Testis (tissue), 3 donors: ENCODE measurements around the gene MVD. TPM values are rescaled to one million over a fixed set of nuclear protein-coding genes. Genes with fewer than 3 reads are reported as not detected.

Experiments
- DNase-seq: peaks from one replicate; pipeline ENCODE4 v3.0.0-alpha.2; 2019
- H3K27ac ChIP-seq, 2 donors: fragments of 200-600 bp; sonication (generic); one replicate each; pipeline ENCODE4 v1.5.1; 2019
- H3K27me3 ChIP-seq: fragments of 200-600 bp; sonication (generic); one replicate; pipeline ENCODE4 v1.5.1; 2019
- H3K36me3 ChIP-seq: fragments of 200-600 bp; sonication (generic); one replicate; pipeline ENCODE4 v1.5.1; 2017; ENCODE audit warnings: low read depth; ENCODE audit errors: missing control alignments
- H3K4me1 ChIP-seq: fragments of 200-600 bp; sonication (generic); one replicate; pipeline ENCODE4 v1.5.1; 2019
- H3K4me3 ChIP-seq, 2 donors: fragments of 200-600 bp; sonication (generic); one replicate each; pipeline ENCODE4 v1.5.1; 2017 to 2019
- H3K9me3 ChIP-seq: fragments of 200-600 bp; sonication (generic); one replicate; pipeline ENCODE4 v1.5.1; 2017
- POLR2A ChIP-seq: fragments of 450-650 bp; IDR thresholded peaks from one replicate; pipeline ENCODE4 v1.6.1; 2017; ENCODE audit warnings: antibody characterized with exemption, mild to moderate bottlenecking, moderate library complexity
- WGBS, 2 donors: methylation state at CpG; one replicate each; pipeline ENCODE4 v1.1.5; 2018; 5-methylcytosine and 5-hydroxymethylcytosine counted together
- intact Hi-C: fragments of 100-400 bp; cut with DNase I; formaldehyde crosslinking; loops from one replicate; pipeline ENCODE4 v1.15.1; 2023; ENCODE audit warnings: low total_unique reads
- polyA plus RNA-seq: library from polyadenylated mRNA; stranded (reverse); fragments of 350-450 nt; fragmentation: Illumina TruSeq; extraction: RNeasy Lipid Tissue Mini Kit (QIAGEN cat#74804); gene quantifications from one replicate; pipeline ENCODE4 v1.2.3, GENCODE V29; 2014; ENCODE audit warnings: low read depth, low replicate concordance; ENCODE audit not compliant: insufficient read depth
- total RNA-seq, 2 donors: library from RNA; depleted of rRNA; stranded (reverse); fragments of >200 nt; gene quantifications; one replicate each; pipeline ENCODE4 v1.2.3, GENCODE V29; 2016
- TF ChIP-seq, protein P1 (sequence below), 3 experiments: fragments of 450-650 bp in 2 of 3; fragments of 200-600 bp in 1 of 3; sonication (generic) in 1 of 3; IDR thresholded peaks; one replicate each; pipeline ENCODE4 v1.5.1; 2016 to 2019; ENCODE audit warnings: antibody characterized with exemption in 3 of 3, mild to moderate bottlenecking in 2 of 3, moderate library complexity in 1 of 3

Gene MVD
- total and polyA plus RNA-seq, 3 donors from 2014 or later = 46.6 to 100 (median 56.1) TPM

DNA sequence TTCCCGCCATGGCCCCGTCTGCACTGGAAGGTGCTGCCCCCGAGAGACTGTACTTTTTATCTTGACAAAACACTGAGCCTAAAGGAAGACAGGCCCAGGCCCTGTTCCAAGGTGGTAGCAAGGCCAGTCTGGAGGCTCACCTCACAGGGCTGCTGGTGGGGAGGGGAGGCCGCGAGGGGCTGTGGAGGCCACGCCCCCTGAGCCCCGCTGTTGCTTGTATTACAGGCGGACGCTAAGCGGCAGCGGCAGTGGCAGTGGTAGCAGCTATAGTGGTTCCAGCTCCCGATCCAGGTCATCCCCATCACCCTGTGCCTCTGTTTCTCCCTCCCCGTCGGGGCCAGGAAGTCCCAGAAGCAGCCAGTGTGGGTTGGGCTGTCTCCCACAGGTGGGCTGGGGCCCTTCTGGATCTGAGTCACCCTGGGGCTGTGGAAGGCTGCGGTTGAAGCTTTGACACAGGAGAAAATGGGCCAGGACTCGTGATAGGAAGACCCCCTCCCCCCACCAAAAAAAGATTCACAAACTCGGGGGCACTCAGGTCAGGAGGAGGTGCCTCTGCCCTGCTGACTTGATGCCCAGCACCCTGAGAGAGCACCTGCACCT is 37.8 kb downstream of the MVD start:
- intact Hi-C loops = no loop called here
- WGBS, 2 donors = 87 to 90% methylated on average over 15 to 16 of the region's 17 CpGs

GRCh38 chr16:88624481-88624880 is 38.4 kb downstream of the MVD start:
- Histone ChIP-seq H3K9me3 (no peaks in the 10 kb centered on the region), H3K36me3 (no peaks in the 10 kb centered on the region), H3K4me3 (no peak overlapping the region), H3K27me3 (no peaks in the 10 kb centered on the region), H3K27ac (no peak overlapping the region), H3K4me1 (no peaks in the 10 kb centered on the region)
- TF ChIP-seq, protein P1, sequence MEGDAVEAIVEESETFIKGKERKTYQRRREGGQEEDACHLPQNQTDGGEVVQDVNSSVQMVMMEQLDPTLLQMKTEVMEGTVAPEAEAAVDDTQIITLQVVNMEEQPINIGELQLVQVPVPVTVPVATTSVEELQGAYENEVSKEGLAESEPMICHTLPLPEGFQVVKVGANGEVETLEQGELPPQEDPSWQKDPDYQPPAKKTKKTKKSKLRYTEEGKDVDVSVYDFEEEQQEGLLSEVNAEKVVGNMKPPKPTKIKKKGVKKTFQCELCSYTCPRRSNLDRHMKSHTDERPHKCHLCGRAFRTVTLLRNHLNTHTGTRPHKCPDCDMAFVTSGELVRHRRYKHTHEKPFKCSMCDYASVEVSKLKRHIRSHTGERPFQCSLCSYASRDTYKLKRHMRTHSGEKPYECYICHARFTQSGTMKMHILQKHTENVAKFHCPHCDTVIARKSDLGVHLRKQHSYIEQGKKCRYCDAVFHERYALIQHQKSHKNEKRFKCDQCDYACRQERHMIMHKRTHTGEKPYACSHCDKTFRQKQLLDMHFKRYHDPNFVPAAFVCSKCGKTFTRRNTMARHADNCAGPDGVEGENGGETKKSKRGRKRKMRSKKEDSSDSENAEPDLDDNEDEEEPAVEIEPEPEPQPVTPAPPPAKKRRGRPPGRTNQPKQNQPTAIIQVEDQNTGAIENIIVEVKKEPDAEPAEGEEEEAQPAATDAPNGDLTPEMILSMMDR (IDR thresholded peaks at IDR 0.05) = no peak
- no peak for TF ChIP-seq POLR2A
- DNase-seq = no peak
- WGBS, 2 donors = 92 to 97% methylated on average over 9 to 17 of the region's 18 CpGs
- intact Hi-C loops = no loop called here

More for the DNA sequence above, 37.8 kb downstream of the MVD start:
- Histone ChIP-seq H3K4me1 (no peaks in the 10 kb centered on the region), H3K9me3 (no peaks in the 10 kb centered on the region), H3K36me3 (no peaks in the 10 kb centered on the region), H3K4me3 (no peak overlapping the region), H3K27me3 (no peaks in the 10 kb centered on the region), H3K27ac (no peak overlapping the region)
- no peak for DNase-seq
- TF ChIP-seq POLR2A = no peak
- TF ChIP-seq, protein P1 (IDR thresholded peaks at IDR 0.05) = no peak

- TF ChIP-seq POLR2A = no peak
- TF ChIP-seq, protein P1 (IDR thresholded peaks at IDR 0.05) = no peak
- no peaks in the 10 kb centered on the region for H3K9me3 ChIP-seq
- no peaks in the 10 kb centered on the region for H3K36me3 ChIP-seq
- 96 to 98% methylated on average over 12 to 13 of the region's 13 CpGs for WGBS, 2 donors
- no peak for DNase-seq
- H3K27ac ChIP-seq = no peak overlapping the region
- no peaks in the 10 kb centered on the region for H3K27me3 ChIP-seq
- H3K4me3 ChIP-seq = no peak overlapping the region
- intact Hi-C loops = no loop called here
- H3K4me1 ChIP-seq = no peaks in the 10 kb centered on the region
Observed at GRCh38 chr16:88623858-88624257, 39.0 kb downstream of the MVD start.

DNA sequence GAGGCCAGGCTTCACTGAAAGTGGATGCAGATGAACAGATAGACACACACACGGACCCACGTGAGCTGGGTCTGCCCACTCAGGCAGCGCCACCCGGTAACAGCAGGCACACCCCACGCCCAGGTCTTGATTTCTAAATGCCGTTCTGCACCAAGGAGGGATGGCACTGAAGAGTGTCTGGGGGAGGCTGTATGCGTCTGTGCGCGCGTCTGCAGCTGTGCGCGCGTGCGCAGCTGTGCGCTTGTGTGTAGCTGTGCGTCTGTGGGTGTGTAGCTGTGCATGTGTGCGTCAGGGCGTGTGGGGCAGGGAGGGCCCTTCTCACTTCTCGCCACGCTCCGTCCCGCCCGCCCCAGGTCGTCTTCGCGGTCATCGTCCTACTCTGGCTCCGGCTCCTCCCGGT is 40.0 kb downstream of the MVD start:
- no peaks in the 10 kb centered on the region for H3K9me3 ChIP-seq
- 95 to 97% methylated on average over 20 to 29 of the region's 29 CpGs for WGBS, 2 donors
- intact Hi-C loops = no loop called here
- H3K4me3 ChIP-seq = no peak overlapping the region
- TF ChIP-seq, protein P1 (IDR thresholded peaks at IDR 0.05) = no peak
- TF ChIP-seq POLR2A = no peak
- DNase-seq = no peak
- H3K4me1 ChIP-seq = no peaks in the 10 kb centered on the region
- no peak overlapping the region for H3K27ac ChIP-seq
- H3K36me3 ChIP-seq = no peaks in the 10 kb centered on the region
- H3K27me3 ChIP-seq = no peaks in the 10 kb centered on the region

GRCh38 chr16:88622125-88622524 is 40.8 kb downstream of the MVD start:
- Histone ChIP-seq H3K27ac (no peak overlapping the region), H3K4me3 (no peak overlapping the region), H3K27me3 (no peaks in the 10 kb centered on the region), H3K9me3 (no peaks in the 10 kb centered on the region), H3K36me3 (no peaks in the 10 kb centered on the region), H3K4me1 (no peaks in the 10 kb centered on the region)
- 92 to 93% methylated on average over 3 to 19 of the region's 19 CpGs for WGBS, 2 donors
- intact Hi-C loops = no loop called here
- no peak for TF ChIP-seq POLR2A
- TF ChIP-seq, protein P1 (IDR thresholded peaks at IDR 0.05) = no peak
- no peak for DNase-seq
